Activated CD4-positive, CD25-positive, alpha-beta regulatory T cell treated with anti-CD3 and anti-CD28 coated beads, Interleukin-2, amount 50 U/mL, for 16 hours (primary cell): ENCODE data around the gene SLC23A3.

ENCODE experiments used
- DNase-seq: peaks from one replicate; pipeline ENCODE4 v3.0.0-alpha.2; 2020; ENCODE audit warnings: low read depth, low spot score

The SLC23A3 gene

DNA sequence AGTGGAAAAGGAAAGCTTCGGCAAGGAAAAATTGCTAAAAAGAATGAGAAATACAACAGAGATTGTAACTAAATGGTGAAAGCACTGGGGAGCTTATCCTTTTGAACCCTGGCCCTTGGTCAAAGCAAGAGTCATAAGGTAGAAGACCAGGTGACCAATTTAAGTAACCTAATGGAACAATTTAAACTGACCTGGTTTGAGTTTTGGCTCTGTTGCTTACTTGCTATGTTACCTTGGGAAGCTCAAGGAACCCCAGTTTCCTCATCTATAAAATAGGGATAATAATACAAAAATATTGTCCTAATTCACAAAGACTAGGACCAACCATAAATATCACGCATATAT is 57.8 kb downstream of the SLC23A3 start:
- DNase-seq = no peak
